IMR-90 (cell line): ENCODE measurements around the gene RHPN2. TPM values are rescaled to one million over a fixed set of nuclear protein-coding genes. Genes with fewer than 3 reads are reported as not detected.
"Not testable (repeated sequence)": the region's sequence is repeated elsewhere in the genome, so short reads cannot be mapped to it uniquely, and the experiment has no call there.

Experiments used
- ATAC-seq: fragments of 200-7000 bp; cut with Tn5 transposase; 2 replicates; pipeline ENCODE4 v1.9.1; 2020; ENCODE audit warnings: low read depth, mild to moderate bottlenecking, moderate library complexity
- BruUV-seq: library from RNA; stranded (reverse); fragments of 400-500 nt; replicated peaks from 2 replicates; lab custom pipeline; 2021; lab: Mats Ljungman, UMichigan
- CTCF ChIA-PET: fragments of 300-600 bp; formaldehyde crosslinking; extraction: SDS; loops from one replicate; lab custom pipeline; 2021; ENCODE audit warnings: antibody characterized with exemption; lab: Yijun Ruan, JAX
- POLR2A ChIA-PET: fragments of 300-600 bp; sonication (Branson Sonifier 250); formaldehyde crosslinking; loops from one replicate; lab custom pipeline; 2022; ENCODE audit warnings: antibody characterized with exemption; ENCODE audit not compliant: unreplicated experiment; lab: Charles Lee
- DNase-seq: peaks from one replicate; pipeline ENCODE4 v3.0.0; 2013
- H2AFZ ChIP-seq: replicated peaks from 2 replicates; pipeline ENCODE3; 2013; ENCODE audit warnings: low read length, mild to moderate bottlenecking; ENCODE audit not compliant: poor library complexity
- H2AK5ac ChIP-seq: 2 replicates; pipeline ENCODE4 v1.6.1; 2013; ENCODE audit warnings: low read depth, low read length, inconsistent platforms
- H2AK9ac ChIP-seq: replicated peaks from 2 replicates; pipeline ENCODE3; 2013; ENCODE audit warnings: mild to moderate bottlenecking, low read depth, low read length, moderate library complexity; ENCODE audit not compliant: poor library complexity
- H2BK120ac ChIP-seq: 2 replicates; pipeline ENCODE4 v1.6.1; 2013; ENCODE audit warnings: low read depth, low read length, inconsistent platforms
- H2BK15ac ChIP-seq: 3 replicates; pipeline ENCODE4 v1.6.1; 2013; ENCODE audit warnings: low read depth, low read length, inconsistent platforms
- H2BK20ac ChIP-seq: 2 replicates; pipeline ENCODE4 v1.6.1; 2013; ENCODE audit warnings: low read depth, mild to moderate bottlenecking, inconsistent platforms, low read length, moderate library complexity
- H2BK5ac ChIP-seq: 2 replicates; pipeline ENCODE4 v1.6.1; 2013; ENCODE audit warnings: mild to moderate bottlenecking, low read depth, low read length, inconsistent platforms; ENCODE audit not compliant: poor library complexity, severe bottlenecking
- H3K14ac ChIP-seq: replicated peaks from 2 replicates; pipeline ENCODE4 v1.6.1; 2013; ENCODE audit warnings: low read depth, low read length, inconsistent platforms
- H3K18ac ChIP-seq: 2 replicates; pipeline ENCODE4 v1.6.1; 2013; ENCODE audit warnings: low read depth, low read length, control low read depth
- H3K23ac ChIP-seq: 2 replicates; pipeline ENCODE4 v1.6.1; 2013; ENCODE audit warnings: low read depth, low read length, inconsistent platforms
- H3K27ac ChIP-seq: 2 replicates; pipeline ENCODE4 v1.5.1; 2013; ENCODE audit warnings: mild to moderate bottlenecking, control low read depth, low read length; ENCODE audit not compliant: insufficient read depth
- H3K27me3 ChIP-seq: 2 replicates; pipeline ENCODE4 v1.6.1; 2013; ENCODE audit warnings: low read length; ENCODE audit not compliant: control insufficient read depth, insufficient read depth
- H3K36me3 ChIP-seq: 2 replicates; pipeline ENCODE4 v1.6.1; 2013; ENCODE audit warnings: low read length, mixed read lengths; ENCODE audit not compliant: control insufficient read depth, insufficient read depth
- H3K4ac ChIP-seq: 2 replicates; pipeline ENCODE4 v1.6.1; 2013; ENCODE audit warnings: low read depth, low read length, inconsistent platforms
- H3K4me1 ChIP-seq: 2 replicates; pipeline ENCODE4 v1.6.1; 2013; ENCODE audit warnings: low read length, mixed read lengths; ENCODE audit not compliant: control insufficient read depth, insufficient read depth
- H3K4me2 ChIP-seq: 2 replicates; pipeline ENCODE4 v1.6.1; 2013; ENCODE audit warnings: low read depth, mild to moderate bottlenecking, control low read depth, low read length, moderate library complexity
- H3K4me3 ChIP-seq: 2 replicates; pipeline ENCODE4 v1.5.1; 2013; ENCODE audit warnings: low read depth, mild to moderate bottlenecking, control low read depth, low read length, moderate library complexity; ENCODE audit not compliant: insufficient read depth
- H3K56ac ChIP-seq: 2 replicates; pipeline ENCODE4 v1.6.1; 2013; ENCODE audit warnings: low read length, inconsistent platforms; ENCODE audit not compliant: insufficient read depth; ENCODE audit errors: extremely low read depth
- H3K79me1 ChIP-seq, 2 experiments: 2 replicates each; pipeline ENCODE4 v1.6.1; 2013; ENCODE audit warnings: low read length in 2 of 2, inconsistent platforms in 1 of 2, low read depth in 1 of 2
- H3K9ac ChIP-seq: 2 replicates; pipeline ENCODE4 v1.6.1; 2013; ENCODE audit warnings: low read depth, low read length, control low read depth
- H3K9me1 ChIP-seq: 2 replicates; pipeline ENCODE4 v1.6.1; 2013; ENCODE audit warnings: low read length, inconsistent platforms; ENCODE audit not compliant: insufficient read depth
- H3K9me3 ChIP-seq: 2 replicates; pipeline ENCODE4 v1.6.1; 2013; ENCODE audit warnings: low read length; ENCODE audit not compliant: control insufficient read depth, insufficient read depth
- H4K20me1 ChIP-seq: 2 replicates; pipeline ENCODE4 v1.6.1; 2013; ENCODE audit warnings: low read length, inconsistent platforms; ENCODE audit not compliant: insufficient read depth
- H4K5ac ChIP-seq: 2 replicates; pipeline ENCODE4 v1.6.1; 2013; ENCODE audit warnings: mild to moderate bottlenecking, low read depth, low read length, control low read depth
- H4K8ac ChIP-seq, 2 experiments: 2 replicates each; pipeline ENCODE4 v1.6.1; 2013; ENCODE audit warnings: low read depth in 2 of 2, low read length in 2 of 2, control low read depth in 1 of 2, inconsistent platforms in 1 of 2
- H4K91ac ChIP-seq: 2 replicates; pipeline ENCODE4 v1.6.1; 2013; ENCODE audit warnings: low read depth, low read length, inconsistent platforms; ENCODE audit not compliant: insufficient read depth
- WGBS, 2 experiments: methylation state at CpG; one replicate each; pipeline versions ENCODE4 v1.1.5 to v1.1.7; 2013; ENCODE audit warnings: missing lambda C conversion rate in 2 of 2; ENCODE audit not compliant: insufficient read length in 1 of 2; ENCODE audit errors: extremely low coverage in 2 of 2; 5-methylcytosine and 5-hydroxymethylcytosine counted together
- dilution Hi-C: fragments of 300-500 bp; cut with HindIII; formaldehyde crosslinking; loops from one replicate; pipeline ENCODE4 v1.14.3; 2018; ENCODE audit warnings: low sequenced_read_pairs; ENCODE audit not compliant: unreplicated experiment
- in situ Hi-C: fragments of 300-500 bp; cut with MboI; formaldehyde crosslinking; loops from 3 replicates; pipeline ENCODE4 v1.14.3; 2019; ENCODE audit warnings: low sequenced_read_pairs, inconsistent platforms, mixed read lengths
- intact Hi-C: fragments of 100-400 bp; cut with micrococcal nuclease; formaldehyde crosslinking; loops from 2 replicates; pipeline ENCODE4 v1.10.0; 2022
- polyA plus RNA-seq, 3 experiments: library from polyadenylated mRNA; depleted of rRNA; stranded (reverse); fragments of >200 nt; gene quantifications; 2 replicates each; pipeline ENCODE4 v1.2.3, GENCODE V29; 2012; ENCODE audit warnings: low replicate concordance in 1 of 3
- total RNA-seq: library from RNA; depleted of rRNA; stranded (reverse); fragments of >200 nt; gene quantifications from 2 replicates; pipeline ENCODE4 v1.2.3, GENCODE V29; 2012

Gene RHPN2
- total and polyA plus RNA-seq, 2 of the 4 experiments (the other 2 are of a cell fraction), result 2.3 to 4.0 TPM

- H4K5ac ChIP-seq, POLR2A ChIA-PET, DNase-seq, H2BK5ac ChIP-seq, H3K27ac ChIP-seq, H3K79me1 ChIP-seq, H3K18ac ChIP-seq, H3K9ac ChIP-seq, H2AK9ac ChIP-seq, BruUV-seq, dilution Hi-C loops, H2AFZ ChIP-seq, H2AK5ac ChIP-seq, ATAC-seq, H3K9me3 ChIP-seq, intact Hi-C loops, H3K4me2 ChIP-seq, CTCF ChIA-PET, H3K56ac ChIP-seq, H2BK15ac ChIP-seq, H3K4me3 ChIP-seq, H3K27me3 ChIP-seq, H3K9me1 ChIP-seq, H2BK20ac ChIP-seq, H3K23ac ChIP-seq, H4K8ac ChIP-seq, H4K91ac ChIP-seq, H2BK120ac ChIP-seq, H3K36me3 ChIP-seq, in situ Hi-C loops, H3K4ac ChIP-seq, H3K4me1 ChIP-seq, H3K14ac ChIP-seq, H4K20me1 ChIP-seq: not testable (repeated sequence)
- no CpG with 5 or more reads among the region's 17 CpGs for WGBS, 2 experiments
Measured at GRCh38 chr19:32995966-32996365, 68.7 kb downstream of the RHPN2 start.
